Mesenchymal stem cell (in vitro differentiated cells and primary cell): ENCODE results near the gene MFAP5.

ENCODE experiments used
- DNase-seq: peaks from one replicate; pipeline ENCODE4 v3.0.0-alpha.2; 2013
- H2AFZ ChIP-seq: one replicate; pipeline ENCODE4 v1.6.1; 2013; ENCODE audit warnings: low read depth, mild to moderate bottlenecking, control low read depth, inconsistent platforms, low read length, moderate library complexity
- H2AK5ac ChIP-seq: 2 replicates; pipeline ENCODE4 v1.6.1; 2013; ENCODE audit warnings: low read length, moderate library complexity, mild to moderate bottlenecking, inconsistent platforms; ENCODE audit not compliant: severe bottlenecking
- H2BK120ac ChIP-seq: one replicate; pipeline ENCODE4 v1.6.1; 2013; ENCODE audit warnings: low read depth, mild to moderate bottlenecking, inconsistent platforms, low read length, moderate library complexity
- H2BK12ac ChIP-seq, 2 experiments: one replicate each; pipeline ENCODE4 v1.6.1; 2013; ENCODE audit warnings: inconsistent platforms in 2 of 2, low read length in 2 of 2, mild to moderate bottlenecking in 2 of 2, moderate library complexity in 2 of 2, control low read depth in 1 of 2
- H2BK15ac ChIP-seq: one replicate; pipeline ENCODE4 v1.6.1; 2013; ENCODE audit warnings: mild to moderate bottlenecking, low read depth, inconsistent platforms; ENCODE audit not compliant: poor library complexity, severe bottlenecking
- H2BK5ac ChIP-seq: 2 replicates; pipeline ENCODE4 v1.6.1; 2013; ENCODE audit warnings: low read depth, mild to moderate bottlenecking, low read length, control low read depth, inconsistent platforms; ENCODE audit not compliant: poor library complexity, severe bottlenecking
- H3K14ac ChIP-seq, 2 experiments: one replicate each; pipeline ENCODE4 v1.6.1; 2013; ENCODE audit warnings: inconsistent platforms in 2 of 2, low read length in 2 of 2, control low read depth in 1 of 2, mild to moderate bottlenecking in 1 of 2, moderate library complexity in 1 of 2
- H3K18ac ChIP-seq, 2 experiments: one replicate each; pipeline ENCODE4 v1.6.1; 2013; ENCODE audit warnings: inconsistent platforms in 2 of 2, low read length in 2 of 2, control low read depth in 1 of 2, low read depth in 1 of 2, mild to moderate bottlenecking in 1 of 2
- H3K23ac ChIP-seq, 2 experiments: one replicate each; pipeline ENCODE4 v1.6.1; 2013; ENCODE audit warnings: inconsistent platforms in 2 of 2, low read length in 2 of 2, mild to moderate bottlenecking in 2 of 2, moderate library complexity in 2 of 2, control low read depth in 1 of 2
- H3K27ac ChIP-seq: 2 replicates; pipeline ENCODE4 v1.5.1; 2013; ENCODE audit warnings: mild to moderate bottlenecking, moderate library complexity, low read length, control low read depth, inconsistent platforms; ENCODE audit not compliant: poor library complexity, severe bottlenecking
- H3K27me3 ChIP-seq, 2 experiments: 2 replicates each; pipeline versions ENCODE4 v1.6.1 to v1.7.0; 2013; ENCODE audit warnings: low read length in 2 of 2, mild to moderate bottlenecking in 2 of 2, moderate library complexity in 2 of 2, control low read depth in 1 of 2, inconsistent platforms in 1 of 2; ENCODE audit not compliant: control insufficient read depth in 1 of 2, insufficient read depth in 1 of 2
- H3K36me3 ChIP-seq, 2 experiments: 2 replicates each; pipeline versions ENCODE4 v1.6.1 to v1.7.0; 2013; ENCODE audit warnings: low read length in 2 of 2, control low read depth in 1 of 2, inconsistent platforms in 1 of 2, low read depth in 1 of 2, mild to moderate bottlenecking in 1 of 2; ENCODE audit not compliant: insufficient read depth in 2 of 2, control insufficient read depth in 1 of 2
- H3K4ac ChIP-seq, 2 experiments: one replicate each; pipeline ENCODE4 v1.6.1; 2013; ENCODE audit warnings: inconsistent platforms in 2 of 2, low read length in 2 of 2, mild to moderate bottlenecking in 2 of 2, moderate library complexity in 2 of 2, control low read depth in 1 of 2, low read depth in 1 of 2
- H3K4me1 ChIP-seq: 2 replicates; pipeline ENCODE4 v1.6.1; 2013; ENCODE audit warnings: low read depth, low read length, control low read depth; ENCODE audit not compliant: control insufficient read depth, insufficient read depth
- H3K4me2 ChIP-seq: 2 replicates; pipeline ENCODE4 v1.6.1; 2013; ENCODE audit warnings: low read length, mild to moderate bottlenecking, inconsistent platforms; ENCODE audit not compliant: poor library complexity, severe bottlenecking
- H3K4me3 ChIP-seq, 2 experiments: 2 replicates each; pipeline versions ENCODE4 v1.5.1 to v1.7.0; 2013; ENCODE audit warnings: low read length in 2 of 2, mild to moderate bottlenecking in 2 of 2, control low read depth in 1 of 2, low read depth in 1 of 2; ENCODE audit not compliant: insufficient read depth in 1 of 2
- H3K79me1 ChIP-seq: replicated peaks from 2 replicates; pipeline ENCODE4 v1.6.1; 2013; ENCODE audit warnings: mild to moderate bottlenecking, control low read depth, low read length, inconsistent platforms; ENCODE audit not compliant: poor library complexity, severe bottlenecking
- H3K9ac ChIP-seq: 2 replicates; pipeline ENCODE4 v1.7.0; 2013; ENCODE audit warnings: mild to moderate bottlenecking, low read length, moderate library complexity
- H3K9me3 ChIP-seq: 2 replicates; pipeline ENCODE4 v1.7.0; 2013; ENCODE audit warnings: mild to moderate bottlenecking, low read length; ENCODE audit not compliant: control insufficient read depth
- H4K8ac ChIP-seq: one replicate; pipeline ENCODE4 v1.6.1; 2013; ENCODE audit warnings: inconsistent platforms, mild to moderate bottlenecking, low read length, moderate library complexity
- H4K91ac ChIP-seq: one replicate; pipeline ENCODE4 v1.6.1; 2013; ENCODE audit warnings: mild to moderate bottlenecking, low read length, inconsistent platforms
- WGBS: methylation state at CpG from one replicate; pipeline ENCODE4 v1.1.7; 2013; ENCODE audit warnings: mixed read lengths; 5-methylcytosine and 5-hydroxymethylcytosine counted together

MFAP5 gene

DNA sequence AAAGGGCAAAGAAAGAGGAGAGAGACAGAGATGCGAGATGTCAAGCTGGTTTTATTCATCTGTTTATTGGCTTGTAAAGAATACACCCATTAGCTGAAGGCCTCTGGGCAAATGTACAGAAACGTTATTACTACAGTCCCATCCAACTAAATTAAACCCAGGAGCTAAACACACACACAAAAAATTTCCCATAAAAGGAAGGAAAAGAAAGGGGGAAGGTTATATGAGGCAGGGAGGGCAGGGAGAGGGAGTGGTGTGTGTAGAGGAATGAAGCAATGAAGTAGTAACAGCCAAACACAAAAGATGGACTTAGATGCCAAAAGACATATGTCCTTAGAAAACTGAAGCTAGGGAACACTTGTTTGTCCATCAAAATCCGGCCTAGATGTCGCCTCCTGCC, 3.1 kb upstream of the MFAP5 start:
- H3K27me3 ChIP-seq: peaks cover 0 to 6% of the 10 kb centered on the region in 2 experiments
- H3K23ac ChIP-seq: no peak overlapping the region
- H2BK5ac ChIP-seq: no peak overlapping the region
- no peak overlapping the region for H2BK120ac ChIP-seq
- H3K9me3 ChIP-seq: no peaks in the 10 kb centered on the region
- H3K4me3 ChIP-seq: peak overlapping the region in 1 of 2 experiments; percentile 25
- no peak overlapping the region for H3K27ac ChIP-seq
- no peak overlapping the region for H2AFZ ChIP-seq
- H2AK5ac ChIP-seq: no peak overlapping the region
- DNase-seq: no peak
- no peak overlapping the region for H4K8ac ChIP-seq
- WGBS: 90% methylated on average over 2 of the region's 4 CpGs
- no peaks in the 10 kb centered on the region for H3K36me3 ChIP-seq
- H2BK12ac ChIP-seq: no peak overlapping the region
- H3K18ac ChIP-seq: no peak overlapping the region
- H3K79me1 ChIP-seq: no peaks in the 10 kb centered on the region
- H3K4ac ChIP-seq: no peak overlapping the region
- no peaks in the 10 kb centered on the region for H3K4me1 ChIP-seq
- no peak overlapping the region for H2BK15ac ChIP-seq
- H4K91ac ChIP-seq: no peak overlapping the region
- H3K4me2 ChIP-seq: no peak overlapping the region
- no peak overlapping the region for H3K14ac ChIP-seq
- peak overlapping the region; percentile 49 for H3K9ac ChIP-seq

DNA sequence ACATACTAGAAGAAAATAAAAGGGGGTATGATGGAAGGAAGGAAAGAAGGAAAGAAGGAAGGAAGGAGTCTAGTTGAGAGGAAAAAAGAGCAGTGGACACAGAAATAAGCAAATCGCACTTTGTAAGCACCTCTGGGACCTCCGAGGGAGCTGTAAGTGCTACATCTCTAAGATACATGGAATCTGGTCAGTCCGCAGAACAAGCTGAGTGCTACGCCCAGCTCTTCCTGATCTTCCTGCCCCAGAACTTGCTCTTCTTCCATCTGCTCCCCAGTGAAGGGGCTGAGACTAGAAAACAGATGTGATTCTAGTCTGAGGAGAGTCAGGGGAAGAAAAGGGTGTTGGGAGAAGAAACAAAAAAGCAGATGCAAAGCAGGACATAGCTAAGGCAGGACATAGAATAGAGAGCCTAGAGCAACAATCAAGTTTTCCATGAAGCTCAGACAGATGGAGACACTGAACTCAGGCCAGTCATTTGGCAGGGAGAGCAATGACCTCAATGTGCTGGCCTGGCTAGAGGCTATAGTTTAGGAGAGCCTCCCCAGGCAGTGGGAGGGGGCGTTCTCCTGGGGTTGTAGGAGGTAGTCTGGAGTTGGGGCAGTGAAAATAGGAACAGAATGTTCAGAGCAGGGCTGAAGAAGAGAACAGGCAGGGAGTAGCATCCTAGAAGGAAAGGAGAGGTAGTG, 1.7 kb upstream of the MFAP5 start:
- no peak overlapping the region for H4K91ac ChIP-seq
- H3K4ac ChIP-seq: no peak overlapping the region
- peaks cover 0 to under 1% of the 10 kb centered on the region in 2 experiments for H3K36me3 ChIP-seq
- H2AK5ac ChIP-seq: no peak overlapping the region
- H3K27ac ChIP-seq: no peak overlapping the region
- 92% methylated on average over 5 of the region's 5 CpGs for WGBS
- no peaks in the 10 kb centered on the region for H3K4me1 ChIP-seq
- no peak overlapping the region for H2BK120ac ChIP-seq
- H2BK15ac ChIP-seq: no peak overlapping the region
- peaks cover 0 to 6% of the 10 kb centered on the region in 2 experiments for H3K27me3 ChIP-seq
- H2BK12ac ChIP-seq: no peak overlapping the region
- no peak for DNase-seq
- no peak overlapping the region for H4K8ac ChIP-seq
- H3K4me2 ChIP-seq: no peak overlapping the region
- H2AFZ ChIP-seq: no peak overlapping the region
- no peak overlapping the region for H3K18ac ChIP-seq
- no peak overlapping the region for H3K23ac ChIP-seq
- H3K14ac ChIP-seq: no peak overlapping the region
- no peaks in the 10 kb centered on the region for H3K9me3 ChIP-seq
- peak overlapping the region; percentile 94 for H3K9ac ChIP-seq
- H3K4me3 ChIP-seq: peak overlapping the region in 1 of 2 experiments; percentile 86
- H3K79me1 ChIP-seq: no peaks in the 10 kb centered on the region
- H2BK5ac ChIP-seq: no peak overlapping the region

DNA sequence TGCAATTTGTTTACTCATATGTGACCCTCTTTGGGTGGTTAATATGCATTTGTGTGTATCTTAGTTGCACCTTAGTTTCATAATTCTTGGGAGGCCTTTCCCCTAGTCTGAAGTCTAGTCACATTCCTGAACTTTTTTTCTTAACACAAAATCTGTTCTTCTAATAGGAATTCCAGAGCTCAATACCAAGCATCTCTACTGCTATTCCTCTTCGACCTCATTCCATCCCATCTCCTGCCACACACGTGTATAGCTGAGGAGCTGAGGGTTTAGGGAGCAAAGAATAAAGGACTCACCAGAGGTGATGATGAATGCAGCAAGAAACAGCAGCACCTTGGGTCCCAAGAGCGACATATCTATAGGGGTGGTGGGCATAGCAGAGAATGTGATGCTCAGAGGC, 875 bp downstream of the MFAP5 start:
- no peaks in the 10 kb centered on the region for H3K79me1 ChIP-seq
- no peak overlapping the region for H2BK120ac ChIP-seq
- 75% methylated on average over 3 of the region's 3 CpGs for WGBS

DNA sequence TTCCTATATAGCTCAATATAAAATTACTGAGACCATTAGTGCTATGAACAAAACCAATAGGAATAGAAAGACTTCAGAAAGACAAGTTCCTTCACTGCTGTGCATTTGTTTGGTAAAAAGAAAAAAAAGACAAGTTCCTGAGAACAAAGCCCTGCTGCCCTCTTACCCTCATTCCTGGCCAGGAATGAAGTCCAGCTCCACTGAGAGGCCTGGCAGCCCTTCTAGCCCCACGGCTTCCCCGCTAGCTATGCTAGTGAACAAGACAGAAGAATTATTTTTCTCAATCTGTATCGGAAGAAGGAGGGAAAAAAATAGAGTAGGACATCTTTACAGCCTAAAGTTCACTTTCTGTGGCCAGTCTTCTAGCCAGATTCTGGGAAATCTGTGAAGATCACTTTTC, 1.6 kb downstream of the MFAP5 start:
- H4K91ac ChIP-seq: no peak overlapping the region
- 98% methylated on average over 3 of the region's 3 CpGs for WGBS

More for the DNA sequence above, 875 bp downstream of the MFAP5 start:
- Histone ChIP-seq H3K36me3 (peaks cover 0 to 6% of the 10 kb centered on the region in 2 experiments), H3K4ac (no peak overlapping the region), H2BK5ac (no peak overlapping the region), H3K27me3 (peaks cover 0 to 6% of the 10 kb centered on the region in 2 experiments), H3K4me3 (peak overlapping the region in 1 of 2 experiments; percentile 86), H3K23ac (no peak overlapping the region), H3K4me2 (no peak overlapping the region), H3K9me3 (no peaks in the 10 kb centered on the region), H2BK12ac (no peak overlapping the region), H3K14ac (no peak overlapping the region), H2BK15ac (no peak overlapping the region), H2AK5ac (no peak overlapping the region), H4K91ac (no peak overlapping the region), H3K27ac (no peak overlapping the region), H3K9ac (peak overlapping the region; percentile 94), H2AFZ (no peak overlapping the region), H4K8ac (no peak overlapping the region), H3K18ac (no peak overlapping the region), H3K4me1 (peaks cover 1% of the 10 kb centered on the region)
- no peak for DNase-seq

More for the DNA sequence above, 1.6 kb downstream of the MFAP5 start:
- Histone ChIP-seq H3K79me1 (no peaks in the 10 kb centered on the region), H4K8ac (no peak overlapping the region), H2BK5ac (no peak overlapping the region), H3K14ac (no peak overlapping the region), H3K27me3 (peaks cover 0 to 6% of the 10 kb centered on the region in 2 experiments), H3K4me3 (peak overlapping the region in 1 of 2 experiments; percentile 86), H3K9me3 (no peaks in the 10 kb centered on the region), H2AFZ (no peak overlapping the region), H3K27ac (no peak overlapping the region), H2BK120ac (no peak overlapping the region), H2BK15ac (no peak overlapping the region), H2BK12ac (no peak overlapping the region), H3K18ac (no peak overlapping the region), H3K4me2 (no peak overlapping the region), H3K23ac (no peak overlapping the region), H3K4me1 (peaks cover 1% of the 10 kb centered on the region), H3K4ac (no peak overlapping the region), H2AK5ac (no peak overlapping the region), H3K9ac (peak overlapping the region; percentile 94), H3K36me3 (peaks cover 0 to 6% of the 10 kb centered on the region in 2 experiments)
- no peak for DNase-seq
